Fibroblast of gingiva (primary cell): ENCODE results near the gene ETV3.

Source experiments
- DNase-seq: peaks from one replicate; pipeline ENCODE4 v3.0.0-alpha.2; 2011; ENCODE audit warnings: low read depth

Gene ETV3

GRCh38 chr1:157137408-157138219, 581 bp downstream of the ETV3 start:
- peak; percentile 25 for DNase-seq

GRCh38 chr1:157137046-157137407, 1.2 kb downstream of the ETV3 start:
- no peak for DNase-seq

DNA sequence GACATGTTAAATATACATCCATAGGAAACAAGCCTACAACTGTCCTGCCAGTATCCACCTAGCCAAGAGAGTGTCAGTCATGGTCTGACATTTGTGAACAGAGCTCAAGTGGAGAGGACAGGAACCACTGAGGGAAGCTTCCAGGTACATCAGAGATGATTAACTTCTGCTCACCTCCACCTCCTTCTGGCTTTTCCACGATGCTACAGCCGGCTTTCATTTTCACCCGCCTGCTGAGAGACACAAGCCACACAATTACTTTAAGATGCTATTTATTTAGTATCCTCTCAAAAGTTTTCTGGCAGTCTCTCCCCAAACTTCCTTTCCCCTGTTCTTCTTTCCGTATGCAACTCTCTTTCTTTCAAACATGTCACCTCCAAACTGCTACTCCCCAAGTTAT, 2.1 kb downstream of the ETV3 start:
- DNase-seq, result no peak

- no peak for DNase-seq
These were observed 2.5 kb downstream of the ETV3 start for GRCh38 chr1:157135646-157136045.

DNA sequence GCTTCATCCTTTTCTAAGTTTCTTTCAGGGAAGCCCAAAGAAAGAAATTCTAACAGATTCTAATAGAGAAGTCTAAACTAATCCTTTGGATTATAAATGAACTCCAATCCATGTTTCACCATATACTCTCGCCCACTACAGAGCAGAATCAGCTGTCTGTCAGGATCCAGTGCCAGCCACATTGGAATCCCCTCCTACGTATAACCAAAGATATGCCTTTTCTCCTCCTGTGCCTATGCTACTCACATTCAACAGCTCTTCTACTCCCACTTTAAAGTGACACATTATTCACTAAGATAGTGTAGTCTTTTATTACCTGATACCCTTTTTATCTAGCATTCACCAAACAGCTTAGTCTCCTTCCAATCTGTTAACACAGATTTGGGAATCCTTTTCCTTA, 3.1 kb downstream of the ETV3 start:
- no peak for DNase-seq

DNA sequence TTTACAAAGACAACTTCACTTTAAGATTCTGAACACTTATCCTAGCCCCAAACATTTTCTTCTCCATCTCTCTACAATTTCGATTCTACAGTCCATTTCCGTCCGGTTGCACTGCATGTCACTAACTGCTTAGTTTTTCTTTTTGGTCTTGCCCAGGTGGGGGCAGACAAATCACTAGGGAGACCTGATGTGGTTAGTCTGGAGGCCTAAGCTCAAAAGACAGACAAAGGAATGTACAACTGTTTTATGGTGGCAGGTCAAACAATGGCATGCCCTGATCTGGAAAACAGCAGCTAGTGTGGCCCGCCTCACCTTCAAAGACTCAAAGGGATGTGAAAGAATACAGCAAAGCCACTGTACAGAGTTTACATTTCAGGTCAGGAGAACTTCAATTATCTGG, 3.8 kb downstream of the ETV3 start:
- no peak for DNase-seq

- DNase-seq, result no peak
These were observed 4.8 kb downstream of the ETV3 start for GRCh38 chr1:157133426-157133825.

GRCh38 chr1:157132616-157133167, 5.5 kb downstream of the ETV3 start:
- DNase-seq, result no peak

DNA sequence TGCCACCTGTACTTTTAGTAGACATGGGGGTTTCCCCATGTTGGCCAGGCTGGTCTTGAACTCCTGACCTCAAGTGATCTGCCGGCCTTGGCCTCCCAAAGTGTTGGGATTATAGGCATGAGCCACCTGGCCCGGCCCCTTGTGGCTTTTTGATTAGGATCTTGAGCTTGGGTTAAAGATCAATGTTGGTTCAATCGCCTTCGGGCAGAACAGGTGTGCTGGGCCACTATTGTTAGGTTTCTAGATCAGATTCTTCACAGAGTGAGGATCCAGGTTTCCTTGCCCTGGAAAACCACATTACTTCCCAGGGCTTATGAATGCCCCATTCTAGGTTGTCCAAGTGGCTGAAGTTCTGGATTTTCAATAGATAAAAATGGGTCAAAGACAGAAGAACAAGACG, 6.1 kb downstream of the ETV3 start:
- DNase-seq, result no peak

DNA sequence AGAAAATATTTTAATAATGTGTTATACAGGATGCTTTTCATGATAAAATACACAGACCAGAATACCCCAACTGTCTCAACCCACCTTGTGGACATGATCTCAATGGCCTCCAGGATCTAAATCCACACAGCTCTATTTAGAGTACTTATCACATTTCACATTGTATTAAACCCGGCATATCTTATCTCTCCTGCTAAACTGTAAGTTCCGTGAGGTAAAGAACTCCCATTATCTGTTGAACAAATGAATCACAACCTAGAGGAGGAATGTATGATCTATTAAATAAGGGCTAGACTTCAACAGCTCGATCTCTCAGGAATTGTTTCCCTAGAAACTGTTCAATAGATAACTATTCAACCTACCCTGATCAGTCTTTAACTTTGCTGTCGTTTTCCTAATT, 6.9 kb downstream of the ETV3 start:
- DNase-seq, result no peak

GRCh38 chr1:157124855-157125254, 13.3 kb downstream of the ETV3 start:
- DNase-seq, result no peak

GRCh38 chr1:157119448-157119847, 18.7 kb downstream of the ETV3 start:
- DNase-seq, result no peak

- DNase-seq, result no peak
These were observed 19.2 kb downstream of the ETV3 start for GRCh38 chr1:157119008-157119407.

DNA sequence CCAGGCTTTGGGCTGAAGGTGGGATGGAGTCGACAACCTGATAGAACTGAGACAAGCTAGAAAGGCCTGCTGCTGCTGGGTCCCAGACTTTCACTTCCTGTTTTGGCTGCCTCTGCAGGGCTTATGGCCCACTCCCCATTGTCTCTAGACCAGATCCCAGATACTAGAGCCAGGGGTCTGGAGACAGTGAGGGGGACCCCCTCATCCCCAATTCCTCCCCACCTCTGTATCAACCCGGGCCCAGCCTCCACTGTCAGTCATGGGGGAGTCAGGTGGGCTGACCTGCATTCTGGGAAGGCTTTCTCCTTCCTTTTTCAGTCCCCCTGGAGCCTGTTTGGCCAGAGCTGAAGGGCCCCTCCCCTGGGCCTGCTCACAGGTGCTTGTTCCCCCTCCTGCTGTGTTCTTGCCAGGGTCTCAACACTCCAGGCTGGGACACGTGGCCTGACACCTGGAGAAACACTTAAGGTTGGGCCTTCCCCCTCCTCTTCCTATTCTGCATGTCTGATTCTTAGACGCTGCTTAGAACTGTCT, 20.6 kb downstream of the ETV3 start:
- no peak for DNase-seq

DNA sequence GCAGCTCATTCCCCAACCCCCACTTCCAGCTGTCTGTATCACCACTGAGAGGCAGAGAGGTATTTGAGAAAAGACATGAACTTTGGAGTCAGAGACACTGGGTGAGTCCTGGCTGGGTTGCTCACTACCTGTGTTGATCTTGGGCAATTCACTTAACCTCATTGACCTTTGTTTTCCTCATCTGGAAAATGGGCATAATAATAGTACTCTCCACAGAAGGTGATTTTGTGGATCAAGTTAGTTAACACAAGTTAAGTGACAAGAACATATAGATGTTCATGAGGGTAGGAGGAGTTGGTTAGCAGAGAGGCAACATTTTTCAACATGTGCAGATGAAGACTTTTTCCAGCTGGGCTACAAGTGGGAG, 21.5 kb downstream of the ETV3 start:
- no peak for DNase-seq

GRCh38 chr1:157115851-157116736, 22.1 kb downstream of the ETV3 start:
- no peak for DNase-seq

- DNase-seq, result no peak
These were observed 22.8 kb downstream of the ETV3 start for GRCh38 chr1:157115429-157115838.

DNA sequence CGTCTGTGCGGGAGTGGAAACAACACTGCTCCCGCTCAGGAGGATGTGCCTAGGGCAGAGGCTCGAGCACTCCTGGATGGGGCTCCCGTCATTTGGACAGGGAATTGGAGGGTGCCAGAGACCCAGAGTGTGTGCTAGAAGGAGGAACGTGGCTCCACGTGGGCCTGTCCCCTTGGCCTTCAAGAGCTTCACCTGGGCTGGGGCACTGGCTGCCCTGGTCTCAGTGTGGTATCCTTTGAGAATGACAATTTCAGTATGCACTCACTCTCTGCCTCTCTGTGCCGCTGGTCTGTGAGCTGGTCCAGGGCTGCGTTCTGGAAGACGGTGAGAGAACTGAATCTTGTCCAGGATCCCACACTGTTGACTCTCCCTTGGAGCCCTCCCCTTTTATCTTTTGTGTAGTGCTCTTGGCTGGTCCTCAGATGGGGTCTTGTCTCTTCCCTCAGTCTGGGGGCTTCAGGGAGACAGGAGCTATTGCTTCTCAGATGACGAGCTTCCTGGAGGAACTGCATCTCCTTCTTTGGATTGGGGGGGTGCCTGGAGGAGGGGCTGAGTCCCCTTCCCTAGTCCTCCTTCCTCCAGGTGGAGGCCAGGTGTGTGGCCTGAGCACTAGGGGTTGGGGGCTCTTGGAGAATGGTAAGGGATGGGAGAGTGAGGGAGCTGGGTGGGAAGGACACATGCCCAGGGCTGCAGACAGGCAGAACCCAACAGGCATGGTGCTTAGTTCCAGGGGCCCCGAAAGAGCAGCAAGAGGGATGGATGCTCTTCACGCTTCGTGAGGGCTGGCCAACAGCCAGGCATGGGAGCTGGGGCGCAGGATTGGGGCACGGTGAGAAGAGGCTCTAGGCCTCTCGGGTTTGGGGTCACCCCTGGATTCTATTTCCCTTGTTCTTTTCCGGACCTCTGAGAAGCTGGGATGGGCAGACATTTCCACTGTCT, 23.7 kb downstream of the ETV3 start:
- DNase-seq, result no peak

- no peak for DNase-seq
These were observed 24.6 kb downstream of the ETV3 start for GRCh38 chr1:157113631-157114030.

- DNase-seq, result no peak
These were observed 25.1 kb downstream of the ETV3 start for GRCh38 chr1:157113106-157113505.

DNA sequence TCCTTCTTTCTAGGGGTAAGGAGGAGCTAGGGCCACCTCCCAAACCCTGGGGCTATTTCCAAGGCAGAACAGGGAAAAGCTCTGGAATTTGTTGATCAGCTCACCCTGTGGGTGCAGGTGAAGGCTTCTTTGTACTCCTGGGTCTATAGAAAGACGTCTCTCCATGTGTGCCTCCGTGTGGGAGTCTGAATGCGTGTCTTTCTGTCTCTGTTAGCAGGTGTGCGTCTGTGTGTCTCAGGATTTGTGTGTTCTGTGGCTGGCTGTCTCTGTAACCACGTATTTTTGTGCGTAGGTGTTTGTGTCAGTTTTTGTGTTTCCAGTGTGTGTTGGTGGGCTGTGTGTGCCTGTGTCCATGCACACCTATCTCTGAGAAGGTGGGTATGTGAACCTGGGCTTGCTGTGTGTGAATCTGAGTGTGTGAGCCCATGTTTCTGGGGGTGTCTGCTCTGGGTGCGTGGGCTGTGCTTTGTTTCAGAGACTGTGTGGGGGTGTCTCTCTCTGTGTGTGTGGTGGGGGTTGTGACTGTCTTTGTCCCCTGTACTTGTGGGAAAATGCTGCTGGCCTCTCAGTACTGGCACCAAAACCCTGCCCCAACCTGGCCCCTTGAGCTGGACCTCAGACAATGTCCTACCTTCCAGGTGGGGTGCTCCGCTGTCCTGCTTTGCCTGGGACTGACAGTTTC, 25.9 kb downstream of the ETV3 start:
- no peak for DNase-seq
